Measurements from ENCODE around the gene ALG1L2.

GRCh38 chr3:130084436-130084980 lies 2.9 kb downstream of the ALG1L2 start:
- TF ChIP-seq POLR2A (IDR thresholded peaks at IDR 0.05; ENCODE audit: low read length) (no peak), GATA1 (IDR thresholded peaks at IDR 0.05; ENCODE audit: low read depth, low read length) (no peak)

Measured in erythroblast (primary cell).